K562 (cell line): ENCODE results near the gene NFATC1. TPM values are rescaled to one million over a fixed set of nuclear protein-coding genes. Genes with fewer than 3 reads are reported as not detected.

Experiments
- ATAC-seq: fragments of 200-7000 bp; cut with Tn5 transposase; 3 replicates; pipeline ENCODE4 v1.9.1; 2020; ENCODE audit warnings: moderate library complexity
- BruUV-seq: library from RNA; stranded (reverse); fragments of 400-500 nt; replicated peaks from 2 replicates; lab custom pipeline; 2021; lab: Mats Ljungman, UMichigan
- CTCF ChIA-PET: fragments of 300-600 bp; formaldehyde crosslinking; extraction: SDS; loops from one replicate; lab custom pipeline; 2021; ENCODE audit warnings: low intra/inter-chr PET ratio; lab: Yijun Ruan, JAX
- POLR2A ChIA-PET: fragments of 300-600, 350-650 bp; sonication (Branson Sonifier 250); formaldehyde crosslinking; extraction: SDS; loops from one replicate; lab custom pipeline; 2021; ENCODE audit warnings: antibody characterized with exemption, inconsistent platforms; lab: Yijun Ruan, JAX
- DNase-seq, 4 experiments: peaks; one replicate each; pipeline versions ENCODE4 v3.0.0 to v3.0.0-alpha.2; 2011 to 2018; ENCODE audit warnings: low spot score in 3 of 4, mixed read lengths in 3 of 4; ENCODE audit errors: extremely low read depth in 1 of 4
- FAIRE-seq: peaks from 2 replicates; lab custom pipeline; 2011; peaks lifted over from hg19 to GRCh38; lab: Jason Lieb, UNC
- H2AFZ ChIP-seq: 2 replicates; pipeline ENCODE4 v1.6.0; 2011; ENCODE audit warnings: low read depth, low read length, control low read depth, inconsistent platforms
- H3K27ac ChIP-seq: fragments of 200-600 bp; 3 replicates; pipeline ENCODE4 v1.8.0; 2011; ENCODE audit warnings: low read depth, mild to moderate bottlenecking, control low read depth, inconsistent platforms, low read length, moderate library complexity, mixed read lengths; ENCODE audit errors: extremely low read depth
- H3K27me3 ChIP-seq, 2 experiments: fragments of 300-600 bp in 1 of 2; 2 replicates in 1 of 2; 3 replicates in 1 of 2; pipeline versions ENCODE4 v1.6.0 to v1.8.0; 2011; ENCODE audit warnings: inconsistent platforms in 2 of 2, low read length in 2 of 2, mild to moderate bottlenecking in 1 of 2, mixed read lengths in 1 of 2, moderate library complexity in 1 of 2; ENCODE audit not compliant: control insufficient read depth in 2 of 2, insufficient read depth in 2 of 2
- H3K36me3 ChIP-seq: fragments of 300-600 bp; 3 replicates; pipeline ENCODE4 v1.8.0; 2011; ENCODE audit warnings: mild to moderate bottlenecking, low read length, inconsistent platforms; ENCODE audit not compliant: control insufficient read depth, insufficient read depth
- H3K4me1 ChIP-seq, 2 experiments: fragments of 200-600 bp in 1 of 2; replicated peaks in 1 of 2; 2 replicates in 1 of 2; 3 replicates in 1 of 2; pipeline versions ENCODE4 v1.5.1 to v1.8.0; 2011; ENCODE audit warnings: inconsistent platforms in 2 of 2, low read length in 2 of 2, mild to moderate bottlenecking in 1 of 2, mixed read lengths in 1 of 2, moderate library complexity in 1 of 2; ENCODE audit not compliant: control insufficient read depth in 2 of 2, insufficient read depth in 2 of 2
- H3K4me2 ChIP-seq: 2 replicates; pipeline ENCODE4 v1.6.1; 2011; ENCODE audit warnings: low read length, control low read depth, inconsistent platforms, mixed read lengths; ENCODE audit not compliant: insufficient read depth
- H3K4me3 ChIP-seq: fragments of 200-600 bp; sonication (generic), shearing (Covaris generic); 2 replicates; pipeline ENCODE4 v1.5.1; 2016; ENCODE audit warnings: control low read depth, inconsistent platforms
- H3K79me2 ChIP-seq: fragments of 200-600 bp; 3 replicates; pipeline ENCODE4 v1.8.0; 2011; ENCODE audit warnings: low read length, inconsistent platforms; ENCODE audit not compliant: control insufficient read depth, insufficient read depth
- H3K9ac ChIP-seq, 2 experiments: 2 replicates each; pipeline versions ENCODE4 v1.6.0 to v1.6.1; 2011; ENCODE audit warnings: low read depth in 2 of 2, low read length in 2 of 2, control low read depth in 1 of 2, inconsistent platforms in 1 of 2, mild to moderate bottlenecking in 1 of 2, mixed read lengths in 1 of 2; ENCODE audit not compliant: insufficient read depth in 1 of 2
- H3K9me1 ChIP-seq: one replicate; pipeline ENCODE4 v1.6.0; 2011; ENCODE audit warnings: inconsistent platforms, mild to moderate bottlenecking, low read length, moderate library complexity; ENCODE audit not compliant: control insufficient read depth, insufficient read depth
- H3K9me3 ChIP-seq: replicated peaks from 2 replicates; pipeline ENCODE4 v1.5.1; 2011; ENCODE audit warnings: low read depth, low read length, inconsistent platforms; ENCODE audit not compliant: control insufficient read depth, insufficient read depth
- H4K20me1 ChIP-seq: replicated peaks from 2 replicates; pipeline ENCODE4 v1.6.1; 2011; ENCODE audit warnings: low read length, inconsistent platforms, mixed read lengths; ENCODE audit not compliant: control insufficient read depth, insufficient read depth
- CREM ChIP-seq: IDR thresholded peaks from 2 replicates; pipeline ENCODE4 v1.6.1; 2014; ENCODE audit warnings: antibody characterized with exemption, low read depth
- FOXA3 ChIP-seq, 2 experiments: fragments of 450-650 bp in 1 of 2; sonication (generic) in 1 of 2; formaldehyde crosslinking; IDR thresholded peaks in 1 of 2; conservative IDR thresholded peaks in 1 of 2; 2 replicates each; pipeline versions ENCODE4 v1.4.0 to v1.8.0; 2020 to 2022; ENCODE audit warnings: mild to moderate bottlenecking in 2 of 2, missing genetic modification reagents in 1 of 2
- NR3C1 ChIP-seq: sonication (generic); formaldehyde crosslinking; IDR thresholded peaks from 2 replicates; pipeline ENCODE4 v1.8.1; 2022; ENCODE audit warnings: missing genetic modification reagents
- ZNF75A ChIP-seq: fragments of 450-650 bp; formaldehyde crosslinking; IDR thresholded peaks from 2 replicates; pipeline ENCODE4 v1.4.0; 2020; ENCODE audit warnings: mild to moderate bottlenecking
- WGBS: fragments of 100-300 bp; shearing (Covaris generic); methylation state at CpG from one replicate; pipeline ENCODE4 v1.1.6; 2016; ENCODE audit warnings: low coverage, mixed read lengths; ENCODE audit not compliant: insufficient coverage; ENCODE audit errors: missing lambda C conversion rate; 5-methylcytosine and 5-hydroxymethylcytosine counted together
- in situ Hi-C: fragments of 300-500 bp; cut with MboI; formaldehyde crosslinking; loops from 4 replicates; pipeline ENCODE4 v1.15.0; 2018; ENCODE audit warnings: inconsistent platforms, mixed read lengths
- intact Hi-C: fragments of 100-400 bp; cut with micrococcal nuclease; formaldehyde crosslinking; loops from 2 replicates; pipeline ENCODE4 v1.14.2; 2022
- polyA plus RNA-seq, 8 experiments: library from polyadenylated mRNA; depleted of rRNA in 4 of 8; stranded (reverse) in 5 of 8; unstranded in 3 of 8; fragments of >200 nt; fragmentation: Nextera tagmentation in 2 of 8; fragmentation: Illumina TruSeq in 1 of 8; extraction: Ambion mirVana in 2 of 8; extraction: Trizol in 1 of 8; gene quantifications; 2 replicates each; pipeline versions ENCODE4 v1.2.1 to v1.2.3, GENCODE V29; 2011 to 2014; ENCODE audit warnings: inconsistent platforms in 1 of 8, missing spikeins in 1 of 8
- total RNA-seq, 7 experiments: library from RNA; depleted of rRNA in 6 of 7; stranded (reverse); fragments of >200 nt in 6 of 7; fragmentation: Illumina TruSeq in 2 of 7; extraction: Trizol in 2 of 7; gene quantifications; 2 replicates each; pipeline versions ENCODE4 v1.2.1 to v1.2.3, GENCODE V29; 2011 to 2021; ENCODE audit warnings: low replicate concordance in 1 of 7
- TF ChIP-seq, protein P1 (sequence below): fragments of 450-650 bp; IDR thresholded peaks from 2 replicates; pipeline ENCODE4 v1.6.1; 2016
- TF ChIP-seq, protein P2 (sequence below): sonication (generic); formaldehyde crosslinking; IDR thresholded peaks from 2 replicates; pipeline ENCODE4 v1.8.0; 2022; ENCODE audit warnings: mild to moderate bottlenecking, missing genetic modification reagents
- TF ChIP-seq, protein P3 (sequence below): fragments of 450-650 bp; IDR thresholded peaks from 2 replicates; pipeline ENCODE4 v1.6.1; 2016; ENCODE audit warnings: low read depth, mild to moderate bottlenecking, moderate library complexity
- TF ChIP-seq, protein P4 (sequence below): sonication (generic); formaldehyde crosslinking; IDR thresholded peaks from 2 replicates; pipeline ENCODE4 v1.8.1; 2023; ENCODE audit warnings: mild to moderate bottlenecking, missing genetic modification reagents
- TF ChIP-seq, protein P5 (sequence below): sonication (generic); formaldehyde crosslinking; IDR thresholded peaks from 2 replicates; pipeline ENCODE4 v1.8.0; 2022; ENCODE audit warnings: mild to moderate bottlenecking, low read depth, missing genetic modification reagents

NFATC1 gene
- total and polyA plus RNA-seq, 9 of the 15 experiments (the other 6 are each of a cell fraction or from before 2014, with no cell fraction given) = 1.1 to 16.4 (median 2.5) TPM

DNA sequence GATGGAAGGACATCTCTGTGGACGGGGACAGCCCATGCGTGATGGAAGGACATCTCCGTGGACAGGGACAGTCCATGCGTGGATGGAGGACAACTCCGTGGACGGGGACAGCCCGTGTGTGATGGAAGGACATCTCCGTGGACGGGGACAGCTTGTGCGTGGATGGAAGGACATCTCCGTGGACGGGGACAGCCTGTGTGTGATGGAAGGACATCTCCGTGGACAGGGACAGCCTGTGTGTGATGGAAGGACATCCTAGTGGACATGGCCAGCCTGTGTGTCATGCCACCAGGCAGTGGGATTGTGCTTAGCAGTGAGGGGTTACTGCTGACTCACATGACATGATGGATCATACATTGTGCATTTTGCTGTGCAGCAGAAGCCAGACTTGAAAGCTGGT, 30.0 kb upstream of the NFATC1 start (continued):
- TF ChIP-seq, protein P1, sequence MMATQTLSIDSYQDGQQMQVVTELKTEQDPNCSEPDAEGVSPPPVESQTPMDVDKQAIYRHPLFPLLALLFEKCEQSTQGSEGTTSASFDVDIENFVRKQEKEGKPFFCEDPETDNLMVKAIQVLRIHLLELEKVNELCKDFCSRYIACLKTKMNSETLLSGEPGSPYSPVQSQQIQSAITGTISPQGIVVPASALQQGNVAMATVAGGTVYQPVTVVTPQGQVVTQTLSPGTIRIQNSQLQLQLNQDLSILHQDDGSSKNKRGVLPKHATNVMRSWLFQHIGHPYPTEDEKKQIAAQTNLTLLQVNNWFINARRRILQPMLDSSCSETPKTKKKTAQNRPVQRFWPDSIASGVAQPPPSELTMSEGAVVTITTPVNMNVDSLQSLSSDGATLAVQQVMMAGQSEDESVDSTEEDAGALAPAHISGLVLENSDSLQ = no peak
- TF ChIP-seq NR3C1 (CRISPR knock-in tag) = no peak
- TF ChIP-seq, protein P2, sequence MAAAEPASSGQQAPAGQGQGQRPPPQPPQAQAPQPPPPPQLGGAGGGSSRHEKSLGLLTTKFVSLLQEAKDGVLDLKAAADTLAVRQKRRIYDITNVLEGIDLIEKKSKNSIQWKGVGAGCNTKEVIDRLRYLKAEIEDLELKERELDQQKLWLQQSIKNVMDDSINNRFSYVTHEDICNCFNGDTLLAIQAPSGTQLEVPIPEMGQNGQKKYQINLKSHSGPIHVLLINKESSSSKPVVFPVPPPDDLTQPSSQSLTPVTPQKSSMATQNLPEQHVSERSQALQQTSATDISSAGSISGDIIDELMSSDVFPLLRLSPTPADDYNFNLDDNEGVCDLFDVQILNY (CRISPR knock-in tag) = no peak
- no peak for TF ChIP-seq CREM
- TF ChIP-seq, protein P3, sequence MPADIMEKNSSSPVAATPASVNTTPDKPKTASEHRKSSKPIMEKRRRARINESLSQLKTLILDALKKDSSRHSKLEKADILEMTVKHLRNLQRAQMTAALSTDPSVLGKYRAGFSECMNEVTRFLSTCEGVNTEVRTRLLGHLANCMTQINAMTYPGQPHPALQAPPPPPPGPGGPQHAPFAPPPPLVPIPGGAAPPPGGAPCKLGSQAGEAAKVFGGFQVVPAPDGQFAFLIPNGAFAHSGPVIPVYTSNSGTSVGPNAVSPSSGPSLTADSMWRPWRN = no peak

DNA sequence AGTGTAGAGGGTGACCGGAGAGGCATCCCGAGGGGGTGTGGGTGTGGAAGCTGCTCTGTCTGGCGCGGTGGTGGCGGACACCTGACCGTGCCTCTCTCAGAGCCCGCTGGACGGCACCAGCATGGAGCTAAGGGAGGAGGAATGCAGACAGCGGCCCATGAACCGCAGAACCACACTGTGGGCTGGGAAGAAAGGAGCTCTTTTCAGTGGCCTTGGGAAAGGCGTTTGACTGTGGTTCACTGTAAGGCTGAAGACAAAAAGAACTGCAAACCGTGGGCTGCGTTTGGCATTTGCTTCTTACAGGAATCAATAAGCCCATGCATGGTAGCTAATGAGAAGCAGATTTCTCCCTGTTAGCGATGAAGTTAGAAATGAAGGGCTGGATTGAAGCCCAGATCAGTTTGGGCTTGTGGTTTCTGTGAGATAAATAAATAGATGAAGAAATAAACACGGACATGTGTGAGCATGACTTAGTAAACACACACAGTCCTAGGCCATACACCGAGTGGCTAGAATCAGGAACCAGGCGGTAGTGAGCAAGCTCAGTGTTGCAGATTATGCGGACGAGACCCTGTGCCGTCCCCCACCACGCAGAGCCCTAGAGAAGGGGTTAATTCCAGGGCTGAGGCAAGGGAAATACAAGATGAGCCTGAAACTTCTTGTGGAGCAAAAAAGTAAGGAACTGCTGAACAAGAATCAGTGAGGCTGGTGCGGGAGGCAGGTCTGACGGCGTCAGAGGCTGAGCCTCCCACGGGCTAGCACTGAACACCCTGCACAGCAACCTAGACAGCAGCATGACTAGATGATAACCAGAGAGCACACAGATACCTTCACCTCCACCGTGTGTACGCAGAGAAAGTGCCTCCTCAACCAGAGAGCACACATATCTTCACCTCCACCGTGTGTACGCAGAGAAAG, 29.3 kb upstream of the NFATC1 start:
- Histone ChIP-seq H2AFZ (no peak overlapping the region), H4K20me1 (no peaks in the 10 kb centered on the region), H3K27ac (no peak overlapping the region), H3K9ac (no peak overlapping the region), H3K36me3 (peaks cover 3% of the 10 kb centered on the region; the same call in 1 of the 3 replicates), H3K9me1 (no peaks in the 10 kb centered on the region), H3K27me3 (no peaks in the 10 kb centered on the region), H3K9me3 (no peaks in the 10 kb centered on the region; the same call in 1 of the 2 replicates), H3K79me2 (no peaks in the 10 kb centered on the region), H3K4me3 (no peak overlapping the region), H3K4me1 (no peaks in the 10 kb centered on the region), H3K4me2 (no peak overlapping the region)
- intact Hi-C loops = no loop called here
- WGBS = 64% methylated on average over 24 of the region's 29 CpGs
- BruUV-seq = no TSS peak
- CTCF ChIA-PET = no interaction called here
- ATAC-seq = no peak
- in situ Hi-C loops = no loop called here
- no peak for FAIRE-seq
- DNase-seq = no peak
- POLR2A ChIA-PET = no interaction called here
- no peak for TF ChIP-seq FOXA3 (CRISPR knock-in tag; conservative IDR thresholded peaks at IDR 0.05 in 1 of 2, IDR thresholded peaks at IDR 0.05 in 1 of 2)
- TF ChIP-seq, protein P4, sequence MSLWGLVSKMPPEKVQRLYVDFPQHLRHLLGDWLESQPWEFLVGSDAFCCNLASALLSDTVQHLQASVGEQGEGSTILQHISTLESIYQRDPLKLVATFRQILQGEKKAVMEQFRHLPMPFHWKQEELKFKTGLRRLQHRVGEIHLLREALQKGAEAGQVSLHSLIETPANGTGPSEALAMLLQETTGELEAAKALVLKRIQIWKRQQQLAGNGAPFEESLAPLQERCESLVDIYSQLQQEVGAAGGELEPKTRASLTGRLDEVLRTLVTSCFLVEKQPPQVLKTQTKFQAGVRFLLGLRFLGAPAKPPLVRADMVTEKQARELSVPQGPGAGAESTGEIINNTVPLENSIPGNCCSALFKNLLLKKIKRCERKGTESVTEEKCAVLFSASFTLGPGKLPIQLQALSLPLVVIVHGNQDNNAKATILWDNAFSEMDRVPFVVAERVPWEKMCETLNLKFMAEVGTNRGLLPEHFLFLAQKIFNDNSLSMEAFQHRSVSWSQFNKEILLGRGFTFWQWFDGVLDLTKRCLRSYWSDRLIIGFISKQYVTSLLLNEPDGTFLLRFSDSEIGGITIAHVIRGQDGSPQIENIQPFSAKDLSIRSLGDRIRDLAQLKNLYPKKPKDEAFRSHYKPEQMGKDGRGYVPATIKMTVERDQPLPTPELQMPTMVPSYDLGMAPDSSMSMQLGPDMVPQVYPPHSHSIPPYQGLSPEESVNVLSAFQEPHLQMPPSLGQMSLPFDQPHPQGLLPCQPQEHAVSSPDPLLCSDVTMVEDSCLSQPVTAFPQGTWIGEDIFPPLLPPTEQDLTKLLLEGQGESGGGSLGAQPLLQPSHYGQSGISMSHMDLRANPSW (CRISPR knock-in tag) = no peak
- TF ChIP-seq ZNF75A (CRISPR knock-in tag) = no peak
- TF ChIP-seq, protein P5, sequence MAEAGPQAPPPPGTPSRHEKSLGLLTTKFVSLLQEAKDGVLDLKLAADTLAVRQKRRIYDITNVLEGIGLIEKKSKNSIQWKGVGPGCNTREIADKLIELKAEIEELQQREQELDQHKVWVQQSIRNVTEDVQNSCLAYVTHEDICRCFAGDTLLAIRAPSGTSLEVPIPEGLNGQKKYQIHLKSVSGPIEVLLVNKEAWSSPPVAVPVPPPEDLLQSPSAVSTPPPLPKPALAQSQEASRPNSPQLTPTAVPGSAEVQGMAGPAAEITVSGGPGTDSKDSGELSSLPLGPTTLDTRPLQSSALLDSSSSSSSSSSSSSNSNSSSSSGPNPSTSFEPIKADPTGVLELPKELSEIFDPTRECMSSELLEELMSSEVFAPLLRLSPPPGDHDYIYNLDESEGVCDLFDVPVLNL = no peak
- TF ChIP-seq, protein P1 = no peak
